Stimulated activated CD4-positive, alpha-beta T cell treated with anti-CD3 and anti-CD28 coated beads, Interleukin-12 subunit alpha, Interleukin-12 subunit beta, amount 100 ng/mL, for 4 hours (primary cell): ENCODE measurements around the gene ARRB2.
A peak's percentile ranks its signal among the peaks of the same experiment; 100 is the strongest.
"Not testable (repeated sequence)": the region's sequence is repeated elsewhere in the genome, so short reads cannot be mapped to it uniquely, and the experiment has no call there.

Experiments
- DNase-seq: peaks from one replicate; pipeline ENCODE4 v3.0.0-alpha.2; 2020

The ARRB2 gene

GRCh38 chr17:4703330-4703691 is 7.1 kb upstream of the ARRB2 start:
- DNase-seq: no peak

GRCh38 chr17:4704574-4704907 is 5.9 kb upstream of the ARRB2 start:
- DNase-seq: not testable (repeated sequence)

GRCh38 chr17:4704991-4705390 is 5.4 kb upstream of the ARRB2 start:
- DNase-seq: no peak

DNA sequence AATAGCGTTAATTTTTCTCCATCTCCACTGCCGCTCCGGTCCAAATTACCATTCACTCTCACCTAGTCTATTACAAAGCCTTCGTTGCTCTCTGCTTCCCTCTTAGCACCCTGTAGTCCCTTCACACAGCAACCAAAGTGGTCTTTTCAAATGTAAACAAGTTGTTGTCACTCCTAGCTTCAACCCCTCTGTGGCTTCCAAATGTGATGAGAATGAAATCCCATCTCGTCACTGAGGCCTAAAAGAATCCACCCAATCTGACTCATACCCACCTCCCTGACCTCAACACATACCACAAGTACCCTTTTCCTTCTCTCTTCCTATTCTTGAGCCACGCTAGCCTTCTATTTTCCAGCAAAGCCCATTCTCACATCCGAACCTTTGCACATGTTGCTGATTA is 4.3 kb upstream of the ARRB2 start:
- no peak for DNase-seq

GRCh38 chr17:4708436-4708835 is 2.0 kb upstream of the ARRB2 start:
- DNase-seq: peak; percentile 42

DNA sequence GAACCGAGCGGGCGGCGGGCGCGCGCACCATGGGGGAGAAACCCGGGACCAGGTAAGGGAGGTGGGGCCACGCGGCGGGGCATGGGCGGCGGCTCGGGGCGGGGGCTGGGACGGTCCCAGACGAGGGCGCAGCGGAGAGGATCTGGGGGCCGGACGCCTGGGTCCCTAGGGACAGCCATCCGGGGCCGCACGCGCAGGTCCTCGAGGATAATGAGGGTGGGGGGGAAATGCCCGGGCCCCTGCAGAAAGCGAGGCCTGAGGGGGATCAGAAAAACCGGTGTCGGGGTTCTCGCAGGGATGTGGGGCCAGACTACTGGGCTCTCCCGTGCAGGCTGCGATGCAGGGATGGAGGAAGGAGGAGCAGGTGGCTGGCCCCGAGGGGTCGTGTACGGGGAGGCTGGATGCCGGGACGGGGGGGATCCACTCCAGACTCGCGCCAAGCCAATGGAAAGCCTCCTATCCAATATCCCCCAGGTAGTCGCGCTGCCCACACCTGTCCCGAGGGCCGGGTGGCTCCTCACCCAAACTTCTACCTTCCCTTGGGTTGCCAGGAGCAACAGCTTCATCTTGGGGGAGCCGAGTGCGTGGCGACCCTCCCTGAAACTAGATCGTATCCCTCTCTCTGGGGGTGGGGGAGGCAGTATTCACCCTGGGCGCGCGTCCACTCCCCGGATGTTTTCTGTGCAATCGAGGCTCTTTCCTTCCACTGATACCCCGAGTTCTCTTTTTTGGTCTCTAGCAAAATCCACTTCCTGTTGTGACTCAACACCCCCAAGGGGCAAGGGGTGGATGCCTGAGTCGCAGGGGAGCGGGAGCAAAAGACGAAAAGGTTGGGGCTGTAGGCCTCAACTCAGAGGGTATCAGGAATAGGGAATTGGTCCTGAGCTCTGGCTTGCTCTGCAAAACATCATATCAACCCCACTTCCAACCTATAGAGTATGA is 532 bp downstream of the ARRB2 start:
- DNase-seq: peak; percentile 26

GRCh38 chr17:4711661-4712181 is 1.3 kb downstream of the ARRB2 start:
- DNase-seq: no peak

GRCh38 chr17:4712526-4712925 is 2.1 kb downstream of the ARRB2 start:
- no peak for DNase-seq

DNA sequence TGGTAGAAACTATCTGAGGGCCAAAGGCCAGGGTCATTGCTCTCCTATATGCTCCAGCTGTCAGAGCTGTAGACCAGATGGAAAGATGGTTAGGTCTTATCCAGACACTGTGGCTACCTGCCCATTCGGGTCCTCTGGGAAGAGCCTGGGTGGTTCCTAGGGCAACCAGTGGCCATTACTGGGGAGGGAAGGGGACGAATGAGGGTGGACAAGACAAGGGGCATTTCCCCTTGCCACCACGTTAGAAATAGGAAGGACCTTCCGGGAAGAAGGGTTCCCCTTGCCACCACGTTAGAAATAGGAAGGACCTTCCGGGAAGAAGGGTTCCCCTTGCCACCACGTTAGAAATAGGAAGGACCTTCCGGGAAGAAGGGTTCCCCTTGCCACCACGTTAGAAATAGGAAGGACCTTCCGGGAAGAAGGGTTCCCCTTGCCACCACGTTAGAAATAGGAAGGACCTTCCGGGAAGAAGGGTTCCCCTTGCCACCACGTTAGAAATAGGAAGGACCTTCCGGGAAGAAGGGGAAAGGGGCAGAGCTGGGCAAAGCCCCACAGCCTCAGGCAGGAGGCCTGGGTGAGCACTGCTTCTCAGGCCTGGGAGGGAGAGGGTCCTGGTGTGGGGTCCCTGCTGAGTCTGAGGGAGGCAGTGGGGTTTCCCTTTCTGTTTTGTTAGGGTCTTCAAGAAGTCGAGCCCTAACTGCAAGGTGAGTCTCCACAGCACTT is 4.1 kb downstream of the ARRB2 start:
- DNase-seq: not testable (repeated sequence)

DNA sequence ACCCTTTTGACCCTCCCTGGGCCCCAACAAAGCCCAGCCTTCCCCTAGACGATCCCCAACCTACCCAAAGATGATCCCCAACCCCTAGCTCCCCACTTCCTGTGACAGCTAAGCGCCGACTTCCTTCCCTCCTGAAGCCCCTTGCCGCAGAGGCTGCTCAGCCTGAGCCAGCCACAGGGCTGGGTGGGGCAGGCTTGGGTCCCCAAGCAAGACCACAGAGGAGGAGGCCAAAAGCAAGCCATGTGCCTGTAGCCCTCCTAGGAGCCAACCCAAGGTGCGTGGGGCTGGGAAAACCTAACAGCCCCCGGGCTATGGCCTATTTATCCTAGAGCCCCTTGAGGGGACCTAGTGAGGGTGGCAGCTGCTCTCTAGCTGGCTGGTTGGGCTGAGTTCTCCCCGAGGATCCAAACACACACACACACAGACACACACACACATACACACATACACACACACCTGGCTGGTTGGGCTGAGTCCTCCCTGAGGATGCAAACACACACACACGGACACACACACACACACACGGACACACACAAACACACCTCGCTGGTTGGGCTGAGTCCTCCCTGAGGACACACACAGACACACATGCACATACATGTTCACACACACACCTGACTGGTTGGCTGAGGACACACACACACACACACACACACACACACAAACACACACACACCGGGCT is 4.8 kb downstream of the ARRB2 start:
- no peak for DNase-seq

GRCh38 chr17:4716081-4716480 is 5.6 kb downstream of the ARRB2 start:
- no peak for DNase-seq

DNA sequence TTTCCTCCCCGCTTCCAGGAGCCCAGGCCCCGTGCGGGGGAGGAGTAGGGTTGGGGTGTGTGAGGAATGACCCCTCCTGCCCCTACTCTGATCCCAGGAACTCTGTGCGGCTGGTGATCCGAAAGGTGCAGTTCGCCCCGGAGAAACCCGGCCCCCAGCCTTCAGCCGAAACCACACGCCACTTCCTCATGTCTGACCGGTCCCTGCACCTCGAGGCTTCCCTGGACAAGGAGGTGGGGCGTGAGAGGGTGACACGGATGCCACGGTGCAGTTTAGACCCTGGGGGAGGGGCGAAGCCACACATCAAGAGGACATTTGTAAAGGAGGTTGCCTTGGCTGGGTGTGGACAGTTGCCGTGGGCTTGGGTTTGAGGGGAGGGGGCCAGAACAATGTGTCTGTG is 7.4 kb downstream of the ARRB2 start:
- DNase-seq: no peak

- DNase-seq: no peak
Observed at GRCh38 chr17:4718276-4718675, 7.8 kb downstream of the ARRB2 start.

GRCh38 chr17:4719146-4719545 is 8.7 kb downstream of the ARRB2 start:
- DNase-seq: no peak

GRCh38 chr17:4719684-4720221 is 9.3 kb downstream of the ARRB2 start:
- no peak for DNase-seq

GRCh38 chr17:4720787-4721186 is 10.4 kb downstream of the ARRB2 start:
- DNase-seq: no peak

- no peak for DNase-seq
Observed at GRCh38 chr17:4721203-4722135, 11.0 kb downstream of the ARRB2 start.

DNA sequence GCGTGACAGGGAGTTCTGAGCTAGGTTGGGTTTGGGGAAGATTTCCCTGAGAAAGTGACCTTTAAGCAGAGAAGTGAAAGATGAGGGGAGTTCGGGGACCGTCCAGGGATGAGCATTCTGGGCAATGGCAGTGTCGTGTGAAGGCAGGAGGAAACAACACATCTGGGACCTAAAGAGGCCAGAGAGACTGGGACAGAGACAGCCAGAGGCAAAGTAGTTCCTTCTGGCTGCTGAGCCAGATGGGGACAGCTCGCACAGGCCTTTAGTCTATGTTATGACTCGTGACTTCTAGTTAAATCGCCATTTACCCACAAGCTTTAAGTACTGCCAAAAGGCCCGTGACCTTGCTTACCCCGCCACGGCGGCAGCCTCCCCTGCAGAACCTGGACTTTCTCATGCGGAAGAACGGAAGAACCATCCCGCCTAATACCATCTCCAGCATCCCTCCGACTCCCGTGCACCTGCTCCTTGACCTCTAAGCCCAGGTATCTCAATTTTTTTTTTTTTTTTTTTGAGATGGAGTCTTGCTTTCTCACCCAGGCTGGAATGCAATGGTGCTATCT is 12.3 kb downstream of the ARRB2 start:
- no peak for DNase-seq

- no peak for DNase-seq
Observed at GRCh38 chr17:4724650-4725049, 14.2 kb downstream of the ARRB2 start.

- no peak for DNase-seq
Observed at GRCh38 chr17:4725646-4726310, 15.3 kb downstream of the ARRB2 start.

DNA sequence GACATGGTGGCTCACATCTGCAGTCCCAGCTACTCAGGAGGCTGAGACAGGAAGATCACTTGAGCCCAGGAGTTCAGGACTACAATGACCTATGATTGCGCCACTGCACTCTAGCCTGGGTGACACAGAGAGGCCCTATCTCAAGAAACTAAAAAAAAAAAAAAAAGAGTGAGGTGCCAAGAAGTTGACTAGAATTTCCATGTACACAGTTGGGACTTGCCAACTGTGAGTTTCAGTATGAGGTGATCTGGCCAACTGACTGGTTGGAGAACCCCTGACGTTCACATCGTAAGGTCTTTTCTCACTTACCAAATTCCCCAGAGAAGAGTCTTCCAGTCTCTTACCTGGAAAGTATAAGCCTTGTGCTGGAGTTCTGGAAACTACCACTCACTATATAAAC is 17.7 kb downstream of the ARRB2 start:
- DNase-seq: no peak
